Measurements from ENCODE around the gene DNAJB8. TPM values are rescaled to one million over a fixed set of nuclear protein-coding genes. Genes with fewer than 3 reads are reported as not detected.

Gene DNAJB8
- total and polyA plus RNA-seq, 9 of the 15 experiments (the other 6 are each of a cell fraction or from before 2014, with no cell fraction given), result not detected

DNA sequence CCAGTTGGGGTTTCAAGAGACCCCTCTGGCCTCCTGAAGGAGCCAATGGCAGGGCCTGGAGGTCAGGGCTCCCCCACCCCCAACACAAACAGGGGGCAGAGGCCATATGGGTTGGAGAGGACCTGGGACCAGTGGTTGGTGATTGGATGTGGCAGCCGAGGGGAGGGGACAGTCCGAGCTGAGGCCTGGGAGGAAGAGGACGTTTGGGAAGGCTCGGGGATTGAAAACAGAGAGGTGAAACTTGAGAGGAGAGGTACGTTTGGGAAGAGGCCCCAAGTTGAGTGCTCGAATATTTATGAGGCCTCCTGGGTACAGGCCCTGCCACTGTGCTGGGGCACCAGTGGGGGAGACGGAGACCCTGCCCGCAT, 53.7 kb downstream of the DNAJB8 start (continued):
- TF ChIP-seq ZNF431 (CRISPR knock-in tag; IDR thresholded peaks at IDR 0.05) (no peak), VEZF1 (CRISPR knock-in tag; IDR thresholded peaks at IDR 0.05) (0 out of 2 replicates have a peak, but pooled peaks have one; percentile 3), ZNF639 (CRISPR knock-in tag; conservative IDR thresholded peaks at IDR 0.05 in 1 of 2, IDR thresholded peaks at IDR 0.05 in 1 of 2) (no peak), UBTF (IDR thresholded peaks at IDR 0.05; ENCODE audit: borderline replicate concordance in 1 of 2, low read depth in 2 of 2, low read length in 2 of 2) (no peak), YY1 (IDR thresholded peaks at IDR 0.05; ENCODE audit: borderline replicate concordance in 1 of 3, control insufficient read depth in 1 of 3, extremely low read depth in 1 of 3, insufficient read depth in 3 of 3, insufficient read length in 1 of 3, insufficient replicate concordance in 2 of 3, low read depth in 1 of 3, low read length in 2 of 3) (no peak), ZNF57 (CRISPR knock-in tag; IDR thresholded peaks at IDR 0.05) (no peak), HINFP (tag; conservative IDR thresholded peaks at IDR 0.05; ENCODE audit: low read depth) (no peak), MAZ (CRISPR knock-in tag; conservative IDR thresholded peaks at IDR 0.05 in 1 of 2, IDR thresholded peaks at IDR 0.05 in 1 of 2) (peak in 1 of 2 experiments; percentile 24; a peak in 1 of 4 replicates)
- TF ChIP-seq, protein P1, sequence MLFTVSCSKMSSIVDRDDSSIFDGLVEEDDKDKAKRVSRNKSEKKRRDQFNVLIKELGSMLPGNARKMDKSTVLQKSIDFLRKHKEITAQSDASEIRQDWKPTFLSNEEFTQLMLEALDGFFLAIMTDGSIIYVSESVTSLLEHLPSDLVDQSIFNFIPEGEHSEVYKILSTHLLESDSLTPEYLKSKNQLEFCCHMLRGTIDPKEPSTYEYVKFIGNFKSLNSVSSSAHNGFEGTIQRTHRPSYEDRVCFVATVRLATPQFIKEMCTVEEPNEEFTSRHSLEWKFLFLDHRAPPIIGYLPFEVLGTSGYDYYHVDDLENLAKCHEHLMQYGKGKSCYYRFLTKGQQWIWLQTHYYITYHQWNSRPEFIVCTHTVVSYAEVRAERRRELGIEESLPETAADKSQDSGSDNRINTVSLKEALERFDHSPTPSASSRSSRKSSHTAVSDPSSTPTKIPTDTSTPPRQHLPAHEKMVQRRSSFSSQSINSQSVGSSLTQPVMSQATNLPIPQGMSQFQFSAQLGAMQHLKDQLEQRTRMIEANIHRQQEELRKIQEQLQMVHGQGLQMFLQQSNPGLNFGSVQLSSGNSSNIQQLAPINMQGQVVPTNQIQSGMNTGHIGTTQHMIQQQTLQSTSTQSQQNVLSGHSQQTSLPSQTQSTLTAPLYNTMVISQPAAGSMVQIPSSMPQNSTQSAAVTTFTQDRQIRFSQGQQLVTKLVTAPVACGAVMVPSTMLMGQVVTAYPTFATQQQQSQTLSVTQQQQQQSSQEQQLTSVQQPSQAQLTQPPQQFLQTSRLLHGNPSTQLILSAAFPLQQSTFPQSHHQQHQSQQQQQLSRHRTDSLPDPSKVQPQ (CRISPR knock-in tag; IDR thresholded peaks at IDR 0.05; ENCODE audit: borderline replicate concordance), result no peak
- TF ChIP-seq, protein P2, sequence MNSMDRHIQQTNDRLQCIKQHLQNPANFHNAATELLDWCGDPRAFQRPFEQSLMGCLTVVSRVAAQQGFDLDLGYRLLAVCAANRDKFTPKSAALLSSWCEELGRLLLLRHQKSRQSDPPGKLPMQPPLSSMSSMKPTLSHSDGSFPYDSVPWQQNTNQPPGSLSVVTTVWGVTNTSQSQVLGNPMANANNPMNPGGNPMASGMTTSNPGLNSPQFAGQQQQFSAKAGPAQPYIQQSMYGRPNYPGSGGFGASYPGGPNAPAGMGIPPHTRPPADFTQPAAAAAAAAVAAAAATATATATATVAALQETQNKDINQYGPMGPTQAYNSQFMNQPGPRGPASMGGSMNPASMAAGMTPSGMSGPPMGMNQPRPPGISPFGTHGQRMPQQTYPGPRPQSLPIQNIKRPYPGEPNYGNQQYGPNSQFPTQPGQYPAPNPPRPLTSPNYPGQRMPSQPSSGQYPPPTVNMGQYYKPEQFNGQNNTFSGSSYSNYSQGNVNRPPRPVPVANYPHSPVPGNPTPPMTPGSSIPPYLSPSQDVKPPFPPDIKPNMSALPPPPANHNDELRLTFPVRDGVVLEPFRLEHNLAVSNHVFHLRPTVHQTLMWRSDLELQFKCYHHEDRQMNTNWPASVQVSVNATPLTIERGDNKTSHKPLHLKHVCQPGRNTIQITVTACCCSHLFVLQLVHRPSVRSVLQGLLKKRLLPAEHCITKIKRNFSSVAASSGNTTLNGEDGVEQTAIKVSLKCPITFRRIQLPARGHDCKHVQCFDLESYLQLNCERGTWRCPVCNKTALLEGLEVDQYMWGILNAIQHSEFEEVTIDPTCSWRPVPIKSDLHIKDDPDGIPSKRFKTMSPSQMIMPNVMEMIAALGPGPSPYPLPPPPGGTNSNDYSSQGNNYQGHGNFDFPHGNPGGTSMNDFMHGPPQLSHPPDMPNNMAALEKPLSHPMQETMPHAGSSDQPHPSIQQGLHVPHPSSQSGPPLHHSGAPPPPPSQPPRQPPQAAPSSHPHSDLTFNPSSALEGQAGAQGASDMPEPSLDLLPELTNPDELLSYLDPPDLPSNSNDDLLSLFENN (IDR thresholded peaks at IDR 0.05; ENCODE audit: low read depth in 2 of 2, low read length in 2 of 2), result no peak

Data from K562 (cell line).